Measurements from ENCODE around the gene C2CD2. TPM values are rescaled to one million over a fixed set of nuclear protein-coding genes. Genes with fewer than 3 reads are reported as not detected.

The C2CD2 gene
- total and polyA plus RNA-seq, 2 donors (not counting 1 experiment from before 2014, with no cell fraction given) = 6.8 to 11.9 TPM

GRCh38 chr21:41983229-41983628 is 29.4 kb upstream of the C2CD2 start:
- peaks cover 13% of the 10 kb centered on the region for H3K9me3 Mint-ChIP-seq (ENCODE audit: insufficient read depth)
- no peaks in the 10 kb centered on the region for H3K79me2 ChIP-seq (ENCODE audit: control insufficient read depth, insufficient read depth, low read length)
- POLR2A ChIA-PET = no interaction called here
- H3K27ac ChIP-seq (ENCODE audit: low read length in 2 of 2) = no peak overlapping the region
- H3K36me3 ChIP-seq (replicated peaks in 1 of 2; ENCODE audit: control extremely low read depth in 1 of 2, control insufficient read depth in 1 of 2, extremely low read depth in 1 of 2, insufficient read depth in 2 of 2, low read length in 1 of 2) = no peaks in the 10 kb centered on the region
- peaks cover 3% of the 10 kb centered on the region for H3K27me3 Mint-ChIP-seq
- H3K4me2 ChIP-seq (replicated peaks; ENCODE audit: low read depth, low read length, poor library complexity, severe bottlenecking) = no peak overlapping the region
- peaks cover 3 to 5% (median 3%) of the 10 kb centered on the region in 3 donors for H3K9me3 ChIP-seq (ENCODE audit: control extremely low read depth in 1 of 3, control insufficient read depth in 2 of 3, insufficient read depth in 1 of 3, low read length in 2 of 3)
- no peak overlapping the region for H3K4me3 Mint-ChIP-seq
- H3K4me1 ChIP-seq (ENCODE audit: control insufficient read depth in 2 of 2, insufficient read depth in 2 of 2, low read length in 2 of 2) = no peaks in the 10 kb centered on the region
- no peak overlapping the region for H2AFZ ChIP-seq (ENCODE audit: insufficient read depth, low read depth, low read length, poor library complexity, severe bottlenecking)
- no peaks in the 10 kb centered on the region for H4K20me1 ChIP-seq (ENCODE audit: control insufficient read depth, insufficient read depth, low read length, poor library complexity, severe bottlenecking)
- no peak overlapping the region for H3K4me3 ChIP-seq (ENCODE audit: control extremely low read depth in 1 of 5, extremely low read depth in 1 of 5, insufficient read depth in 1 of 5, low read depth in 2 of 5, low read length in 4 of 5)
- no CpG with 5 or more reads among the region's 1 CpG for WGBS (ENCODE audit: insufficient coverage)
- no peaks in the 10 kb centered on the region for H3K27me3 ChIP-seq (replicated peaks in 1 of 4; ENCODE audit: control extremely low read depth in 1 of 4, control insufficient read depth in 3 of 4, insufficient read depth in 4 of 4, low read length in 3 of 4)
- no peak for ATAC-seq (ENCODE audit: low read depth)
- CTCF ChIA-PET = interaction anchor here (1.3 to 2.8 kb wide), 3 partner anchors 23 to 134 kb away, joined by 3 to 8 read pairs (median 3); no protein-coding TSS in a partner anchor
- TF ChIP-seq EZH2 (IDR thresholded peaks at IDR 0.05; ENCODE audit: borderline replicate concordance, insufficient read depth, low read depth, low read length, poor library complexity, severe bottlenecking) (no peak), CTCF (IDR thresholded peaks at IDR 0.05) (no peak)
- intact Hi-C loops (cut with micrococcal nuclease) = no loop called here
- H3K27ac Mint-ChIP-seq = no peak overlapping the region
- no peaks in the 10 kb centered on the region for H3K4me1 Mint-ChIP-seq
- no peak overlapping the region for H3K9ac ChIP-seq (ENCODE audit: low read length)
- no peak for DNase-seq

GRCh38 chr21:41980561-41980960 is 26.7 kb upstream of the C2CD2 start:
- intact Hi-C loops (cut with micrococcal nuclease) = no loop called here
- Histone ChIP-seq H3K79me2 (ENCODE audit: control insufficient read depth, insufficient read depth, low read length) (no peaks in the 10 kb centered on the region), H3K27ac (ENCODE audit: low read length in 2 of 2) (no peak overlapping the region), H3K9me3 (ENCODE audit: control extremely low read depth in 1 of 3, control insufficient read depth in 2 of 3, insufficient read depth in 1 of 3, low read length in 2 of 3) (peaks cover 3 to 7% (median 5%) of the 10 kb centered on the region in 3 donors), H3K4me1 (ENCODE audit: control insufficient read depth in 2 of 2, insufficient read depth in 2 of 2, low read length in 2 of 2) (no peaks in the 10 kb centered on the region), H3K9ac (ENCODE audit: low read length) (no peak overlapping the region), H3K4me2 (replicated peaks; ENCODE audit: low read depth, low read length, poor library complexity, severe bottlenecking) (no peak overlapping the region), H2AFZ (ENCODE audit: insufficient read depth, low read depth, low read length, poor library complexity, severe bottlenecking) (no peak overlapping the region), H4K20me1 (ENCODE audit: control insufficient read depth, insufficient read depth, low read length, poor library complexity, severe bottlenecking) (no peaks in the 10 kb centered on the region), H3K36me3 (replicated peaks in 1 of 2; ENCODE audit: control extremely low read depth in 1 of 2, control insufficient read depth in 1 of 2, extremely low read depth in 1 of 2, insufficient read depth in 2 of 2, low read length in 1 of 2) (no peaks in the 10 kb centered on the region), H3K4me3 (ENCODE audit: control extremely low read depth in 1 of 5, extremely low read depth in 1 of 5, insufficient read depth in 1 of 5, low read depth in 2 of 5, low read length in 4 of 5) (no peak overlapping the region), H3K27me3 (replicated peaks in 1 of 4; ENCODE audit: control extremely low read depth in 1 of 4, control insufficient read depth in 3 of 4, insufficient read depth in 4 of 4, low read length in 3 of 4) (no peaks in the 10 kb centered on the region)
- Mint-ChIP-seq H3K4me3 (no peak overlapping the region), H3K9me3 (ENCODE audit: insufficient read depth) (peaks cover 13% of the 10 kb centered on the region), H3K27me3 (peaks cover 3% of the 10 kb centered on the region), H3K4me1 (no peaks in the 10 kb centered on the region), H3K27ac (no peak overlapping the region)
- ChIA-PET POLR2A (interaction anchor here (0.7 kb wide), 2 partner anchors 13 to 88 kb away, joined by 6 read pairs; no protein-coding TSS in a partner anchor), CTCF (interaction anchor here (1.3 kb wide), 1 partner anchor 21 kb away, joined by 3 read pairs; no protein-coding TSS in a partner anchor)
- TF ChIP-seq CTCF (IDR thresholded peaks at IDR 0.05) (no peak), EZH2 (IDR thresholded peaks at IDR 0.05; ENCODE audit: borderline replicate concordance, insufficient read depth, low read depth, low read length, poor library complexity, severe bottlenecking) (no peak)
- DNase-seq (no peak), ATAC-seq (ENCODE audit: low read depth) (no peak)
